ENCODE results near the gene SHISA6.

Gene SHISA6

GRCh38 chr17:11467639-11468038, 226.6 kb downstream of the SHISA6 start:
- DNase-seq, result no peak

- DNase-seq, result no peak
Observed at GRCh38 chr17:11485336-11486100, 244.5 kb downstream of the SHISA6 start.

- no peak for DNase-seq
Observed at GRCh38 chr17:11486101-11486867, 245.3 kb downstream of the SHISA6 start.

- DNase-seq, result no peak
Observed at GRCh38 chr17:11486868-11487310, 245.9 kb downstream of the SHISA6 start.

- DNase-seq, result no peak
Observed at GRCh38 chr17:11487469-11487868, 246.5 kb downstream of the SHISA6 start.

GRCh38 chr17:11488407-11488806, 247.4 kb downstream of the SHISA6 start:
- DNase-seq, result no peak

- no peak for DNase-seq
Observed at GRCh38 chr17:11490171-11490755, 249.2 kb downstream of the SHISA6 start.

GRCh38 chr17:11492511-11492910, 251.5 kb downstream of the SHISA6 start:
- no peak for DNase-seq

- no peak for DNase-seq
Observed at GRCh38 chr17:11493936-11494335, 252.9 kb downstream of the SHISA6 start.

GRCh38 chr17:11495613-11496012, 254.6 kb downstream of the SHISA6 start:
- no peak for DNase-seq

- DNase-seq, result no peak
Observed at GRCh38 chr17:11499881-11500280, 258.9 kb downstream of the SHISA6 start.

GRCh38 chr17:11503308-11504035, 262.5 kb downstream of the SHISA6 start:
- no peak for DNase-seq

GRCh38 chr17:11506635-11507034, 265.6 kb downstream of the SHISA6 start:
- peak; percentile 34 for DNase-seq

GRCh38 chr17:11511696-11512095, 270.7 kb downstream of the SHISA6 start:
- DNase-seq, result no peak

GRCh38 chr17:11514565-11514964, 273.6 kb downstream of the SHISA6 start:
- DNase-seq, result no peak

- no peak for DNase-seq
Observed at GRCh38 chr17:11514981-11515680, 274.1 kb downstream of the SHISA6 start.

GRCh38 chr17:11515901-11516300, 274.9 kb downstream of the SHISA6 start:
- DNase-seq, result no peak

- no peak for DNase-seq
Observed at GRCh38 chr17:11535231-11535630, 294.2 kb downstream of the SHISA6 start.

- no peak for DNase-seq
Observed at GRCh38 chr17:11538366-11538765, 297.4 kb downstream of the SHISA6 start.

GRCh38 chr17:11539637-11540036, 298.6 kb downstream of the SHISA6 start:
- DNase-seq, result no peak

- DNase-seq, result no peak
Observed at GRCh38 chr17:11545002-11545401, 304.0 kb downstream of the SHISA6 start.

- DNase-seq, result no peak
Observed at GRCh38 chr17:11545696-11546095, 304.7 kb downstream of the SHISA6 start.

- DNase-seq, result no peak
Observed at GRCh38 chr17:11547853-11548252, 306.8 kb downstream of the SHISA6 start.
